22Rv1 (cell line): ENCODE measurements around the gene P2RY14.

Experiments used
- CTCF ChIP-seq: fragments of 450-650 bp; IDR thresholded peaks from 2 replicates; pipeline ENCODE4 v1.5.1; 2017; ENCODE audit warnings: mild to moderate bottlenecking
- ZFX ChIP-seq: fragments of 450-650 bp; IDR thresholded peaks from 2 replicates; pipeline ENCODE4 v1.6.1; 2017; ENCODE audit warnings: antibody characterized with exemption, borderline replicate concordance

- TF ChIP-seq CTCF (no peak), ZFX (no peak)
These were observed 34.6 kb upstream of the P2RY14 start for GRCh38 chr3:151312972-151313371.
